SK-N-SH treated with all-trans-retinoic acid at 6 μM for 48 hours (cell line): Measurements from ENCODE around the gene VOPP1.

Experiments
- ARNTL ChIP-seq: fragments of 450-650 bp; formaldehyde crosslinking; IDR thresholded peaks from 2 replicates; pipeline ENCODE4 v1.5.0; 2020; ENCODE audit warnings: low read depth, mild to moderate bottlenecking, moderate library complexity, borderline replicate concordance
- CREB5 ChIP-seq: fragments of 250-450 bp; sonication (Bioruptor Pico); IDR thresholded peaks from 2 replicates; pipeline ENCODE4 v1.5.1; 2020; ENCODE audit warnings: low read depth, mild to moderate bottlenecking, moderate library complexity
- PATZ1 ChIP-seq: fragments of 250-450 bp; sonication (Bioruptor Pico); IDR thresholded peaks from 2 replicates; pipeline ENCODE4 v1.8.0; 2020; ENCODE audit warnings: mild to moderate bottlenecking, moderate library complexity, borderline replicate concordance
- ZFP30 ChIP-seq: fragments of 450-650 bp; formaldehyde crosslinking; IDR thresholded peaks from 2 replicates; pipeline ENCODE4 v1.5.0; 2022; ENCODE audit warnings: mild to moderate bottlenecking, moderate library complexity
- TF ChIP-seq, protein P1 (sequence below): fragments of 250-450 bp; sonication (Bioruptor Pico); IDR thresholded peaks from 2 replicates; pipeline ENCODE4 v1.5.0; 2020; ENCODE audit warnings: mild to moderate bottlenecking, moderate library complexity

GRCh38 chr7:55550841-55551537 is 21.3 kb downstream of the VOPP1 start:
- TF ChIP-seq CREB5: no peak
- no peak for TF ChIP-seq ZFP30 (CRISPR knock-in tag)
- TF ChIP-seq ARNTL (CRISPR knock-in tag): no peak
- TF ChIP-seq, protein P1, sequence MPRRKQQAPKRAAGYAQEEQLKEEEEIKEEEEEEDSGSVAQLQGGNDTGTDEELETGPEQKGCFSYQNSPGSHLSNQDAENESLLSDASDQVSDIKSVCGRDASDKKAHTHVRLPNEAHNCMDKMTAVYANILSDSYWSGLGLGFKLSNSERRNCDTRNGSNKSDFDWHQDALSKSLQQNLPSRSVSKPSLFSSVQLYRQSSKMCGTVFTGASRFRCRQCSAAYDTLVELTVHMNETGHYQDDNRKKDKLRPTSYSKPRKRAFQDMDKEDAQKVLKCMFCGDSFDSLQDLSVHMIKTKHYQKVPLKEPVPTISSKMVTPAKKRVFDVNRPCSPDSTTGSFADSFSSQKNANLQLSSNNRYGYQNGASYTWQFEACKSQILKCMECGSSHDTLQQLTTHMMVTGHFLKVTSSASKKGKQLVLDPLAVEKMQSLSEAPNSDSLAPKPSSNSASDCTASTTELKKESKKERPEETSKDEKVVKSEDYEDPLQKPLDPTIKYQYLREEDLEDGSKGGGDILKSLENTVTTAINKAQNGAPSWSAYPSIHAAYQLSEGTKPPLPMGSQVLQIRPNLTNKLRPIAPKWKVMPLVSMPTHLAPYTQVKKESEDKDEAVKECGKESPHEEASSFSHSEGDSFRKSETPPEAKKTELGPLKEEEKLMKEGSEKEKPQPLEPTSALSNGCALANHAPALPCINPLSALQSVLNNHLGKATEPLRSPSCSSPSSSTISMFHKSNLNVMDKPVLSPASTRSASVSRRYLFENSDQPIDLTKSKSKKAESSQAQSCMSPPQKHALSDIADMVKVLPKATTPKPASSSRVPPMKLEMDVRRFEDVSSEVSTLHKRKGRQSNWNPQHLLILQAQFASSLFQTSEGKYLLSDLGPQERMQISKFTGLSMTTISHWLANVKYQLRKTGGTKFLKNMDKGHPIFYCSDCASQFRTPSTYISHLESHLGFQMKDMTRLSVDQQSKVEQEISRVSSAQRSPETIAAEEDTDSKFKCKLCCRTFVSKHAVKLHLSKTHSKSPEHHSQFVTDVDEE: no peak
- no peak for TF ChIP-seq PATZ1 (CRISPR knock-in tag)
